Suprapubic skin (tissue), 4 donors: Measurements from ENCODE around the gene PLEKHO1. TPM values are rescaled to one million over a fixed set of nuclear protein-coding genes. Genes with fewer than 3 reads are reported as not detected.

Experiments
- DNase-seq, 2 donors: peaks; one replicate each; pipeline ENCODE4 v3.0.0-alpha.2; 2019; ENCODE audit warnings: low spot score in 2 of 2
- H3K27ac ChIP-seq: fragments of 200-600 bp; sonication (generic); one replicate; pipeline ENCODE4 v1.5.1; 2019
- H3K27me3 ChIP-seq: fragments of 200-600 bp; sonication (generic); one replicate; pipeline ENCODE4 v1.5.1; 2019
- H3K36me3 ChIP-seq: fragments of 200-600 bp; sonication (generic); one replicate; pipeline ENCODE4 v1.5.1; 2019
- H3K4me1 ChIP-seq: fragments of 200-600 bp; sonication (generic); one replicate; pipeline ENCODE4 v1.5.1; 2019
- H3K4me3 ChIP-seq: fragments of 200-600 bp; sonication (generic); one replicate; pipeline ENCODE4 v1.5.1; 2019; ENCODE audit warnings: mild to moderate bottlenecking
- H3K9me3 ChIP-seq: fragments of 200-600 bp; sonication (generic); one replicate; pipeline ENCODE4 v1.5.1; 2019
- CTCF ChIP-seq, 2 donors: fragments of 200-600 bp in 1 of 2; fragments of 450-650 bp in 1 of 2; sonication (generic) in 1 of 2; IDR thresholded peaks; one replicate each; pipeline ENCODE4 v1.5.1; 2016 to 2019; ENCODE audit warnings: antibody characterized with exemption in 2 of 2, mild to moderate bottlenecking in 1 of 2, moderate library complexity in 1 of 2
- EP300 ChIP-seq: sonication (generic); formaldehyde crosslinking; IDR thresholded peaks from one replicate; pipeline ENCODE4 v1.6.1; 2017; ENCODE audit warnings: antibody characterized with exemption
- POLR2A ChIP-seq, 2 donors: fragments of 450-650 bp; IDR thresholded peaks; one replicate each; pipeline ENCODE4 v1.6.1; 2017; ENCODE audit warnings: antibody characterized with exemption in 2 of 2, mild to moderate bottlenecking in 2 of 2, moderate library complexity in 2 of 2
- POLR2AphosphoS5 ChIP-seq, 3 donors: sonication (generic); formaldehyde crosslinking; IDR thresholded peaks; one replicate each; pipeline ENCODE4 v1.6.1; 2017; ENCODE audit warnings: antibody characterized with exemption in 3 of 3
- WGBS: methylation state at CpG from one replicate; pipeline ENCODE4 v1.1.5; 2018; 5-methylcytosine and 5-hydroxymethylcytosine counted together
- total RNA-seq, 4 donors: library from RNA; depleted of rRNA; stranded (reverse); fragments of >200 nt; gene quantifications; one replicate each; pipeline ENCODE4 v1.1.0, GENCODE V29; 2016

The PLEKHO1 gene
- total RNA-seq, 4 donors from 2014 or later, result 4.8 to 19.2 (median 10.7) TPM

- TF ChIP-seq POLR2AphosphoS5 (IDR thresholded peaks at IDR 0.05), result no peak
- no peak for TF ChIP-seq POLR2A (IDR thresholded peaks at IDR 0.05)
- TF ChIP-seq EP300, result no peak
- TF ChIP-seq CTCF (IDR thresholded peaks at IDR 0.05), result no peak
- Histone ChIP-seq H3K4me1 (peaks cover 30% of the 10 kb centered on the region), H3K27ac (peak overlapping the region; percentile 77), H3K4me3 (peak overlapping the region; percentile 46), H3K36me3 (peaks cover 24% of the 10 kb centered on the region), H3K9me3 (no peaks in the 10 kb centered on the region), H3K27me3 (no peaks in the 10 kb centered on the region)
- DNase-seq, result no peak
- 41% methylated on average over 4 of the region's 4 CpGs for WGBS
Observed at GRCh38 chr1:150162582-150162861, 12.8 kb downstream of the PLEKHO1 start.

GRCh38 chr1:150162862-150163706, 13.4 kb downstream of the PLEKHO1 start:
- WGBS, result 10% methylated on average over 14 of the region's 14 CpGs
- no peaks in the 10 kb centered on the region for H3K9me3 ChIP-seq
- H3K27me3 ChIP-seq, result no peaks in the 10 kb centered on the region
- peak overlapping the region; percentile 77 for H3K27ac ChIP-seq
- no peak for TF ChIP-seq EP300
- TF ChIP-seq POLR2AphosphoS5 (IDR thresholded peaks at IDR 0.05), result peak in 1 of 3 donors; percentile 41
- peak; percentile 84 to 88 for DNase-seq
- H3K4me3 ChIP-seq, result peak overlapping the region; percentile 46
- peaks cover 19% of the 10 kb centered on the region for H3K36me3 ChIP-seq
- peaks cover 30% of the 10 kb centered on the region for H3K4me1 ChIP-seq

GRCh38 chr1:150164224-150164623, 14.5 kb downstream of the PLEKHO1 start:
- H3K27ac ChIP-seq, result peak overlapping the region; percentile 77
- 84% methylated on average over 5 of the region's 5 CpGs for WGBS

GRCh38 chr1:150164779-150165178, 15.1 kb downstream of the PLEKHO1 start:
- TF ChIP-seq POLR2A (IDR thresholded peaks at IDR 0.05) (no peak), POLR2AphosphoS5 (IDR thresholded peaks at IDR 0.05) (no peak), CTCF (IDR thresholded peaks at IDR 0.05) (no peak), EP300 (no peak)
- Histone ChIP-seq H3K4me3 (no peak overlapping the region), H3K4me1 (peaks cover 30% of the 10 kb centered on the region), H3K27ac (no peak overlapping the region), H3K27me3 (no peaks in the 10 kb centered on the region), H3K9me3 (no peaks in the 10 kb centered on the region), H3K36me3 (peaks cover 2% of the 10 kb centered on the region)
- 88% methylated on average over 5 of the region's 5 CpGs for WGBS
- no peak for DNase-seq

More at GRCh38 chr1:150164224-150164623, 14.5 kb downstream of the PLEKHO1 start:
- Histone ChIP-seq H3K4me1 (peaks cover 30% of the 10 kb centered on the region), H3K27me3 (no peaks in the 10 kb centered on the region), H3K4me3 (no peak overlapping the region), H3K36me3 (peaks cover 8% of the 10 kb centered on the region), H3K9me3 (no peaks in the 10 kb centered on the region)
- no peak for DNase-seq
- TF ChIP-seq POLR2AphosphoS5 (IDR thresholded peaks at IDR 0.05) (no peak), EP300 (no peak), CTCF (IDR thresholded peaks at IDR 0.05) (no peak), POLR2A (IDR thresholded peaks at IDR 0.05) (no peak)

GRCh38 chr1:150165622-150166612, 16.2 kb downstream of the PLEKHO1 start:
- peaks cover 30% of the 10 kb centered on the region for H3K4me1 ChIP-seq
- 72% methylated on average over 14 of the region's 14 CpGs for WGBS

More at GRCh38 chr1:150165622-150166612, 16.2 kb downstream of the PLEKHO1 start:
- Histone ChIP-seq H3K27me3 (no peaks in the 10 kb centered on the region), H3K36me3 (no peaks in the 10 kb centered on the region), H3K27ac (no peak overlapping the region), H3K9me3 (no peaks in the 10 kb centered on the region), H3K4me3 (no peak overlapping the region)
- no peak for DNase-seq
- TF ChIP-seq CTCF (IDR thresholded peaks at IDR 0.05) (peak in 1 of 2 donors; percentile 20), EP300 (no peak)
